Hepatocyte (in vitro differentiated cells): Measurements from ENCODE around the gene SEZ6.

ENCODE experiments used
- CTCF ChIP-seq: fragments of 200-600 bp; sonication (generic); IDR thresholded peaks from 2 replicates; pipeline ENCODE4 v1.5.1; 2016; ENCODE audit warnings: antibody characterized with exemption, mild to moderate bottlenecking; ENCODE audit not compliant: poor library complexity
- EZH2 ChIP-seq: fragments of 200-600 bp; sonication (generic); IDR thresholded peaks from 2 replicates; pipeline ENCODE4 v1.6.1; 2016; ENCODE audit warnings: antibody characterized with exemption, mild to moderate bottlenecking, borderline replicate concordance

GRCh38 chr17:29048440-29049368 lies 42.9 kb upstream of the SEZ6 start:
- TF ChIP-seq CTCF (no peak), EZH2 (no peak)
